ENCODE results near the gene HOXB3. TPM values are rescaled to one million over a fixed set of nuclear protein-coding genes. Genes with fewer than 3 reads are reported as not detected.

HOXB3 gene
- total RNA-seq, 4 donors from 2014 or later = 10.6 to 30.0 (median 18.0) TPM

GRCh38 chr17:48596000-48596734 lies 6.1 kb upstream of the HOXB3 start:
- no peaks in the 10 kb centered on the region for H3K9me3 ChIP-seq
- intact Hi-C loops (cut with DNase I; ENCODE audit: low total_unique reads) = loop anchor here (10.0 kb wide), 1 partner anchor 251 kb away; no protein-coding TSS in a partner anchor

GRCh38 chr17:48595278-48595999 lies 5.4 kb upstream of the HOXB3 start:
- Histone ChIP-seq H3K9me3 (no peaks in the 10 kb centered on the region), H3K4me3 (no peak overlapping the region), H3K27ac (no peak overlapping the region), H3K27me3 (peaks cover 9 to 67% of the 10 kb centered on the region in 2 donors), H3K4me1 (peaks cover 0 to 7% of the 10 kb centered on the region in 2 donors), H3K36me3 (no peaks in the 10 kb centered on the region)
- no peak for TF ChIP-seq POLR2A (IDR thresholded peaks at IDR 0.05)
- no peak for TF ChIP-seq CTCF (IDR thresholded peaks at IDR 0.05)
- no peak for DNase-seq
- intact Hi-C loops (cut with DNase I; ENCODE audit: low total_unique reads) = loop anchor here (10.0 kb wide), 1 partner anchor 251 kb away; no protein-coding TSS in a partner anchor

More at GRCh38 chr17:48596000-48596734, 6.1 kb upstream of the HOXB3 start:
- H3K27ac ChIP-seq = no peak overlapping the region
- H3K4me3 ChIP-seq = no peak overlapping the region
- H3K4me1 ChIP-seq = peaks cover 0 to 7% of the 10 kb centered on the region in 2 donors
- H3K27me3 ChIP-seq = peaks cover 9 to 69% of the 10 kb centered on the region in 2 donors
- DNase-seq = no peak
- no peaks in the 10 kb centered on the region for H3K36me3 ChIP-seq
- no peak for TF ChIP-seq POLR2A (IDR thresholded peaks at IDR 0.05)
- TF ChIP-seq CTCF (IDR thresholded peaks at IDR 0.05) = no peak

GRCh38 chr17:48594538-48595277 lies 4.7 kb upstream of the HOXB3 start:
- no peak for DNase-seq
- H3K27ac ChIP-seq = no peak overlapping the region
- H3K36me3 ChIP-seq = no peaks in the 10 kb centered on the region
- H3K4me1 ChIP-seq = peaks cover 0 to 7% of the 10 kb centered on the region in 2 donors
- no peaks in the 10 kb centered on the region for H3K9me3 ChIP-seq
- intact Hi-C loops (cut with DNase I; ENCODE audit: low total_unique reads) = loop anchor here (10.0 kb wide), 1 partner anchor 250 kb away; no protein-coding TSS in a partner anchor
- TF ChIP-seq POLR2A (IDR thresholded peaks at IDR 0.05) (no peak), CTCF (IDR thresholded peaks at IDR 0.05) (no peak)
- H3K4me3 ChIP-seq = no peak overlapping the region
- peaks cover 9 to 62% of the 10 kb centered on the region in 2 donors for H3K27me3 ChIP-seq

GRCh38 chr17:48593840-48594537 lies 3.9 kb upstream of the HOXB3 start:
- Histone ChIP-seq H3K27ac (peak overlapping the region in 1 of 2 donors; percentile 26), H3K9me3 (no peaks in the 10 kb centered on the region), H3K36me3 (no peaks in the 10 kb centered on the region), H3K4me3 (peak overlapping the region in 1 of 2 donors; percentile 20), H3K27me3 (peaks cover 9 to 60% of the 10 kb centered on the region in 2 donors), H3K4me1 (peaks cover 0 to 7% of the 10 kb centered on the region in 2 donors)
- peak; percentile 61 to 88 for DNase-seq
- no peak for TF ChIP-seq POLR2A (IDR thresholded peaks at IDR 0.05)
- peak; percentile 83 to 94 (median 92) for TF ChIP-seq CTCF (IDR thresholded peaks at IDR 0.05)
- intact Hi-C loops (cut with DNase I; ENCODE audit: low total_unique reads) = loop anchor here (10.0 kb wide), 1 partner anchor 249 kb away; no protein-coding TSS in a partner anchor
